HG02884 (cell line): ENCODE results near the gene GUCY2D.

Source experiments
- ATAC-seq: cut with Tn5 transposase; IDR thresholded peaks from one replicate; pipeline ENCODE4 v1.9.1; 2021; ENCODE audit warnings: mild to moderate bottlenecking, moderate library complexity; ENCODE audit not compliant: unreplicated experiment

Gene GUCY2D

GRCh38 chr17:7989781-7990655 is 12.4 kb upstream of the GUCY2D start:
- no peak for ATAC-seq

GRCh38 chr17:7992516-7992915 is 9.9 kb upstream of the GUCY2D start:
- ATAC-seq = no peak

GRCh38 chr17:7992924-7993323 is 9.5 kb upstream of the GUCY2D start:
- ATAC-seq = no peak

GRCh38 chr17:7993972-7994589 is 8.3 kb upstream of the GUCY2D start:
- no peak for ATAC-seq

GRCh38 chr17:7995724-7996123 is 6.7 kb upstream of the GUCY2D start:
- ATAC-seq = no peak

GRCh38 chr17:7997186-7997585 is 5.2 kb upstream of the GUCY2D start:
- no peak for ATAC-seq

- ATAC-seq = no peak
Measured at GRCh38 chr17:8002721-8003593, 542 bp downstream of the GUCY2D start.

- no peak for ATAC-seq
Measured at GRCh38 chr17:8003594-8004181, 1.3 kb downstream of the GUCY2D start.

GRCh38 chr17:8004899-8005298 is 2.5 kb downstream of the GUCY2D start:
- ATAC-seq = no peak

- ATAC-seq = no peak
Measured at GRCh38 chr17:8005357-8005756, 2.9 kb downstream of the GUCY2D start.

GRCh38 chr17:8005967-8006730 is 3.7 kb downstream of the GUCY2D start:
- no peak for ATAC-seq

GRCh38 chr17:8006836-8007680 is 4.6 kb downstream of the GUCY2D start:
- no peak for ATAC-seq

GRCh38 chr17:8007836-8008235 is 5.4 kb downstream of the GUCY2D start:
- no peak for ATAC-seq

- no peak for ATAC-seq
Measured at GRCh38 chr17:8012045-8012580, 9.7 kb downstream of the GUCY2D start.

- no peak for ATAC-seq
Measured at GRCh38 chr17:8012996-8013640, 10.7 kb downstream of the GUCY2D start.

GRCh38 chr17:8013731-8014557 is 11.5 kb downstream of the GUCY2D start:
- ATAC-seq = no peak

- ATAC-seq = no peak
Measured at GRCh38 chr17:8014558-8014850, 12.1 kb downstream of the GUCY2D start.
